Measurements from ENCODE around the gene RPA1. TPM values are rescaled to one million over a fixed set of nuclear protein-coding genes. Genes with fewer than 3 reads are reported as not detected.

RPA1 gene
- total and polyA plus RNA-seq, 2 of the 8 experiments (the other 6 are each of a cell fraction or from before 2014, with no cell fraction given), result 79.1 to 194 TPM

GRCh38 chr17:1907216-1907631 lies 77.4 kb downstream of the RPA1 start:
- H2BK20ac ChIP-seq (ENCODE audit: low read length), result no peak overlapping the region
- no peak overlapping the region for H3K23ac ChIP-seq (ENCODE audit: insufficient read length)
- no peak overlapping the region for H2BK5ac ChIP-seq (ENCODE audit: low read depth, low read length)
- no peak overlapping the region for H4K8ac ChIP-seq (ENCODE audit: extremely low read depth, insufficient read depth, low read length)
- peaks cover 0 to 4% (median 3%) of the 10 kb centered on the region in 4 experiments; a peak in 3 of 7 replicates for H3K4me1 ChIP-seq (replicated peaks in 1 of 4; ENCODE audit: control insufficient read depth in 3 of 4, insufficient read depth in 4 of 4, low read length in 3 of 4)
- H4K5ac ChIP-seq (ENCODE audit: insufficient read length, low read depth, low read length), result no peak overlapping the region
- no peak overlapping the region for H3K18ac ChIP-seq (ENCODE audit: extremely low read depth, low read length)
- no peak for TF ChIP-seq RBBP5 (IDR thresholded peaks at IDR 0.05; ENCODE audit: borderline replicate concordance, low read depth, low read length)
- no peak for TF ChIP-seq CBX8 (IDR thresholded peaks at IDR 0.05; ENCODE audit: borderline replicate concordance, low read depth, low read length)
- no peak for TF ChIP-seq TAF7 (optimal IDR thresholded peaks at IDR 0.05; ENCODE audit: borderline replicate concordance, low read depth, low read length)
- TF ChIP-seq RAD21 (IDR thresholded peaks at IDR 0.05 in 1 of 2, conservative IDR thresholded peaks at IDR 0.05 in 1 of 2; ENCODE audit: low read depth in 2 of 2, low read length in 2 of 2), result no peak
- H3K27me3 ChIP-seq (replicated peaks in 1 of 4; ENCODE audit: control insufficient read depth in 3 of 4, extremely low read depth in 1 of 4, insufficient read depth in 3 of 4, low read length in 3 of 4), result peaks cover 40 to 77% (median 64%) of the 10 kb centered on the region in 4 experiments
- WGBS, 2 experiments (ENCODE audit: extremely low coverage in 1 of 2, insufficient coverage in 1 of 2, insufficient read length in 1 of 2, insufficient replicate concordance in 2 of 2, low coverage in 1 of 2, low lambda C conversion rate in 2 of 2, missing lambda C conversion rate in 1 of 2), result 77% methylated on average over 17 of the region's 17 CpGs; no CpG with 5 or more reads in 1 of the 2 experiments
- no peak overlapping the region for H2BK12ac ChIP-seq (ENCODE audit: low read depth, low read length)
- DNase-seq (ENCODE audit: low read depth in 1 of 2, low spot score in 2 of 2) (no peak), FAIRE-seq (no peak)
- CTCF ChIA-PET (ENCODE audit: partially characterized antibody), result interaction anchor here (0.7 to 1.8 kb wide), 5 partner anchors 21 to 134 kb away, joined by 3 to 6 read pairs (median 5); partner anchors contain the start of gene OVCA2
- POLR2A ChIA-PET (ENCODE audit: partially characterized antibody), result no interaction called here
- H3K4ac ChIP-seq (replicated peaks; ENCODE audit: insufficient read length, low read depth, low read length), result no peak overlapping the region
- H3K27ac ChIP-seq (ENCODE audit: low read depth, low read length), result no peak overlapping the region
- no peaks in the 10 kb centered on the region for H3K79me1 ChIP-seq (ENCODE audit: low read depth, low read length)
- no peak overlapping the region for H2BK120ac ChIP-seq (replicated peaks; ENCODE audit: low read depth, low read length)
- no peaks in the 10 kb centered on the region for H3K36me3 ChIP-seq (ENCODE audit: control insufficient read depth in 2 of 4, insufficient read depth in 4 of 4, low read length in 3 of 4)
- no peak overlapping the region for H2AK5ac ChIP-seq (ENCODE audit: low read depth, low read length)
- H3K9ac ChIP-seq (replicated peaks in 1 of 4; ENCODE audit: extremely low read depth in 1 of 4, low read depth in 3 of 4, low read length in 3 of 4), result no peak overlapping the region
- no peak overlapping the region for H3K14ac ChIP-seq (ENCODE audit: insufficient read length)
- H4K91ac ChIP-seq (replicated peaks; ENCODE audit: insufficient read length, low read length), result no peak overlapping the region
- no peak overlapping the region for H2BK15ac ChIP-seq (ENCODE audit: low read length)
- H3K79me2 ChIP-seq (ENCODE audit: control insufficient read depth in 1 of 2, insufficient read depth in 2 of 2, low read length in 2 of 2), result no peaks in the 10 kb centered on the region
- no peak overlapping the region for H3K4me2 ChIP-seq (ENCODE audit: insufficient read depth in 1 of 2, low read depth in 2 of 2, low read length in 2 of 2)
- peaks cover 2% of the 10 kb centered on the region; the same call in 1 of the 2 replicates for H3K23me2 ChIP-seq (ENCODE audit: low read depth, low read length)
- H4K20me1 ChIP-seq (replicated peaks in 1 of 2; ENCODE audit: control insufficient read depth in 1 of 2, insufficient read depth in 2 of 2, low read length in 2 of 2), result peaks cover 2 to 9% of the 10 kb centered on the region in 2 experiments
- no peak overlapping the region for H3K4me3 ChIP-seq (ENCODE audit: extremely low read depth in 1 of 4, insufficient read depth in 2 of 4, low read depth in 3 of 4, low read length in 4 of 4)
- no peak overlapping the region for H3K56ac ChIP-seq (replicated peaks; ENCODE audit: insufficient read length, low read depth, low read length)
- H3K9me3 ChIP-seq (ENCODE audit: insufficient read depth in 2 of 2, low read depth in 1 of 2, low read length in 1 of 2), result no peaks in the 10 kb centered on the region
- H2AFZ ChIP-seq (ENCODE audit: low read length), result no peak overlapping the region

All from H1 (cell line).